GM23338 (cell line): Measurements from ENCODE around the gene HK1.

Experiments used
- CTCF ChIP-seq, 2 experiments: fragments of 200-600 bp in 1 of 2; sonication (generic) in 1 of 2; conservative IDR thresholded peaks; 2 replicates each; pipeline versions ENCODE4 v1.5.1 to v1.6.1; 2016 to 2017; ENCODE audit warnings: antibody characterized with exemption in 2 of 2, low read depth in 2 of 2, mild to moderate bottlenecking in 2 of 2, moderate library complexity in 1 of 2
- EZH2 ChIP-seq: fragments of 200-600 bp; sonication (generic); IDR thresholded peaks from one replicate; pipeline ENCODE4 v1.8.0; 2017; ENCODE audit warnings: antibody characterized with exemption, mild to moderate bottlenecking, low read depth; ENCODE audit not compliant: unreplicated experiment
- JUNB ChIP-seq: IDR thresholded peaks from one replicate; pipeline ENCODE4 v1.6.1; 2016; ENCODE audit warnings: antibody characterized with exemption; ENCODE audit not compliant: unreplicated experiment
- POLR2AphosphoS5 ChIP-seq: IDR thresholded peaks from 2 replicates; pipeline ENCODE4 v1.6.1; 2016; ENCODE audit warnings: antibody characterized with exemption, low read depth

GRCh38 chr10:69443354-69443753 is 165.1 kb downstream of the HK1 start:
- no peak for TF ChIP-seq POLR2AphosphoS5
- TF ChIP-seq CTCF (conservative IDR thresholded peaks at IDR 0.05; ENCODE audit: low read depth in 2 of 2): no peak
- no peak for TF ChIP-seq JUNB
- TF ChIP-seq EZH2: no peak
